ENCODE results near the gene ICAM4. TPM values are rescaled to one million over a fixed set of nuclear protein-coding genes. Genes with fewer than 3 reads are reported as not detected.

Gene ICAM4
- total and polyA plus RNA-seq, 2 of the 8 experiments (the other 6 are each of a cell fraction or from before 2014, with no cell fraction given): 1.5 to 4.1 TPM

DNA sequence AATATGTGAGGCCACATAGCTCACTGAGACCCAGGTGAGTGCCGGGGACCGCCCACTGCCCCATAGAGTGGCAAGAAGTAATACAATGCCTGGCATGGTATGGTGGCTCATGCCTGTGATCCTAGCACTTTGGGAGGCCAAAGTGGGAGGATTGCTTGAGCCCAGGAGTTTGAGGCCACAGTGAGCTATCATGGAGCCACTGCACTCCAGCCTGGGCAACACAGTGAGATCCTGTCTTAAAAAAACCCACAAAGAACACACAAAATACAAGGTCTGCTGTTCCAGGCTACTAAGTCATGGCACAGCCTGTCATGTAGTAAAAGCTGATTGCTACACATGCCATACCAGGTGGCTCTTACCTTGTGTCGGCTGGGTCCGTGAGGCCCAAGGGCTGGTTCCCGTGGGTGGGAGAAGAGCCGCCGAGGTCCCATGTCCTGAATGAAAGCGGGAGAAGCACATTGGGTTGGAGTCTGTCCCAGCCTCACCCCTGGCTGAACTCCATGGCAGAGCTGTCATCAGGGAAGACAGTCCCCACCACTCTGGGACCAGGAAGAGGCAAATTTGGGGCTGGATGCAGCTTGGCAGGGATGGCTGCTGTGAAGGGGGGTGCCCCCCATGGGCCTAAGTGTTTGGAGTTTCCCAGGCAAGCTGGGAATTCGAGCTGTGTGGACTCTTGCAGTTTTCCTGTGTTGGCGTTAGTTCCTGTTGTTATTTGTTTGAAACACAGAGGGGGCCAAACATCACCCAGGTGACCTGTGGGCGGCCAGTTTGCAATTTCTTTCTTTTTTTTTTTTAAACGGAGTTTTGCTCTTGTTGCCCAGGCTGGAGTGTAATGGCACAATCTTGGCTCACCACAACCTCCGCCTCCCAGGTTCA is 32.3 kb downstream of the ICAM4 start:
- 89% methylated on average over 13 of the region's 13 CpGs; no CpG with 5 or more reads in 1 of the 2 experiments for WGBS, 2 experiments (ENCODE audit: extremely low coverage in 1 of 2, insufficient coverage in 1 of 2, insufficient read length in 1 of 2, insufficient replicate concordance in 2 of 2, low coverage in 1 of 2, low lambda C conversion rate in 2 of 2, missing lambda C conversion rate in 1 of 2)
- H3K79me1 ChIP-seq (ENCODE audit: low read depth, low read length): no peaks in the 10 kb centered on the region; the same call in 1 of the 2 replicates
- no peak overlapping the region for H3K23ac ChIP-seq (ENCODE audit: insufficient read length)
- no peak overlapping the region for H3K27ac ChIP-seq (ENCODE audit: low read depth, low read length)
- ChIA-PET CTCF (ENCODE audit: partially characterized antibody) (interaction anchor here (0.6 to 2.1 kb wide), 6 partner anchors 20 to 130 kb away, joined by 3 to 12 read pairs (median 4); no protein-coding TSS in a partner anchor), POLR2A (ENCODE audit: partially characterized antibody) (interaction anchor here (0.8 to 11.4 kb wide), 5 partner anchors 12 to 48 kb away, joined by 3 to 104 read pairs (median 4); partner anchors contain the start of genes ICAM1 and RAVER1)
- H3K4me3 ChIP-seq (ENCODE audit: extremely low read depth in 1 of 4, insufficient read depth in 2 of 4, low read depth in 3 of 4, low read length in 4 of 4): no peak overlapping the region
- no peak overlapping the region for H2AK5ac ChIP-seq (ENCODE audit: low read depth, low read length)
- peaks cover 3% of the 10 kb centered on the region; the same call in 1 of the 2 replicates for H3K23me2 ChIP-seq (ENCODE audit: low read depth, low read length)
- H2BK120ac ChIP-seq (replicated peaks; ENCODE audit: low read depth, low read length): no peak overlapping the region
- no peak overlapping the region for H2BK15ac ChIP-seq (ENCODE audit: low read length)
- no peak overlapping the region for H2BK12ac ChIP-seq (ENCODE audit: low read depth, low read length)
- no peaks in the 10 kb centered on the region; a peak in 1 of 7 replicates for H3K27me3 ChIP-seq (replicated peaks in 1 of 4; ENCODE audit: control insufficient read depth in 3 of 4, extremely low read depth in 1 of 4, insufficient read depth in 3 of 4, low read length in 3 of 4)
- H3K18ac ChIP-seq (ENCODE audit: extremely low read depth, low read length): no peak overlapping the region
- no peak overlapping the region for H2BK20ac ChIP-seq (ENCODE audit: low read length)
- no peak for DNase-seq (ENCODE audit: low read depth in 1 of 2, low spot score in 2 of 2)
- no peak for FAIRE-seq
- no peaks in the 10 kb centered on the region for H3K9me3 ChIP-seq (ENCODE audit: insufficient read depth in 2 of 2, low read depth in 1 of 2, low read length in 1 of 2)
- no peak overlapping the region for H4K5ac ChIP-seq (ENCODE audit: insufficient read length, low read depth, low read length)
- no peak overlapping the region for H4K91ac ChIP-seq (replicated peaks; ENCODE audit: insufficient read length, low read length)
- no peak overlapping the region for H3K9ac ChIP-seq (replicated peaks in 1 of 4; ENCODE audit: extremely low read depth in 1 of 4, low read depth in 3 of 4, low read length in 3 of 4)
- H3K4me1 ChIP-seq (replicated peaks in 1 of 4; ENCODE audit: control insufficient read depth in 3 of 4, insufficient read depth in 4 of 4, low read length in 3 of 4): no peaks in the 10 kb centered on the region; a peak in 1 of 7 replicates
- H3K79me2 ChIP-seq (ENCODE audit: control insufficient read depth in 1 of 2, insufficient read depth in 2 of 2, low read length in 2 of 2): no peaks in the 10 kb centered on the region
- H2AFZ ChIP-seq (ENCODE audit: low read length): no peak overlapping the region
- peaks cover 0 to 11% of the 10 kb centered on the region in 2 experiments for H4K20me1 ChIP-seq (replicated peaks in 1 of 2; ENCODE audit: control insufficient read depth in 1 of 2, insufficient read depth in 2 of 2, low read length in 2 of 2)
- H3K56ac ChIP-seq (replicated peaks; ENCODE audit: insufficient read length, low read depth, low read length): no peak overlapping the region
- H3K14ac ChIP-seq (ENCODE audit: insufficient read length): no peak overlapping the region
- H3K36me3 ChIP-seq (ENCODE audit: control insufficient read depth in 2 of 4, insufficient read depth in 4 of 4, low read length in 3 of 4): peaks cover 18 to 52% (median 42%) of the 10 kb centered on the region in 4 experiments
- H2BK5ac ChIP-seq (ENCODE audit: low read depth, low read length): no peak overlapping the region
- no peak overlapping the region for H4K8ac ChIP-seq (ENCODE audit: extremely low read depth, insufficient read depth, low read length)
- no peak overlapping the region for H3K4me2 ChIP-seq (ENCODE audit: insufficient read depth in 1 of 2, low read depth in 2 of 2, low read length in 2 of 2)
- no peak overlapping the region for H3K4ac ChIP-seq (replicated peaks; ENCODE audit: insufficient read length, low read depth, low read length)
- TF ChIP-seq, protein P1, sequence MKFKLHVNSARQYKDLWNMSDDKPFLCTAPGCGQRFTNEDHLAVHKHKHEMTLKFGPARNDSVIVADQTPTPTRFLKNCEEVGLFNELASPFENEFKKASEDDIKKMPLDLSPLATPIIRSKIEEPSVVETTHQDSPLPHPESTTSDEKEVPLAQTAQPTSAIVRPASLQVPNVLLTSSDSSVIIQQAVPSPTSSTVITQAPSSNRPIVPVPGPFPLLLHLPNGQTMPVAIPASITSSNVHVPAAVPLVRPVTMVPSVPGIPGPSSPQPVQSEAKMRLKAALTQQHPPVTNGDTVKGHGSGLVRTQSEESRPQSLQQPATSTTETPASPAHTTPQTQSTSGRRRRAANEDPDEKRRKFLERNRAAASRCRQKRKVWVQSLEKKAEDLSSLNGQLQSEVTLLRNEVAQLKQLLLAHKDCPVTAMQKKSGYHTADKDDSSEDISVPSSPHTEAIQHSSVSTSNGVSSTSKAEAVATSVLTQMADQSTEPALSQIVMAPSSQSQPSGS (IDR thresholded peaks at IDR 0.05; ENCODE audit: low read length): no peak
- no peak for TF ChIP-seq HDAC6 (IDR thresholded peaks at IDR 0.05; ENCODE audit: low read depth, low read length)
